Stomach (tissue), 9 donors: Measurements from ENCODE around the gene SPINK5. TPM values are rescaled to one million over a fixed set of nuclear protein-coding genes. Genes with fewer than 3 reads are reported as not detected.

Experiments
- DNase-seq, 2 donors: peaks; one replicate each; pipeline versions ENCODE4 v3.0.0 to v3.0.0-alpha.2; 2013 to 2019
- H3K27ac ChIP-seq, 5 donors: fragments of 200-600 bp in 4 of 5; sonication (generic) in 4 of 5; one replicate each; pipeline ENCODE4 v1.5.1; 2013 to 2019; ENCODE audit warnings: mild to moderate bottlenecking in 1 of 5, moderate library complexity in 1 of 5
- H3K27me3 ChIP-seq, 3 donors: fragments of 200-600 bp; sonication (generic); one replicate each; pipeline ENCODE4 v1.5.1; 2017 to 2019; ENCODE audit warnings: mixed run types in 1 of 3
- H3K36me3 ChIP-seq, 4 donors: fragments of 200-600 bp; sonication (generic); 1 replicate in 3 of 4; 2 replicates in 1 of 4; pipeline ENCODE4 v1.5.1; 2016 to 2019
- H3K4me1 ChIP-seq, 4 donors: fragments of 200-600 bp; sonication (generic); one replicate each; pipeline ENCODE4 v1.5.1; 2016 to 2019
- H3K4me3 ChIP-seq, 4 donors: fragments of 200-600 bp; sonication (generic) in 3 of 4; one replicate each; pipeline ENCODE4 v1.5.1; 2016 to 2019; ENCODE audit warnings: mild to moderate bottlenecking in 1 of 4
- H3K9me3 ChIP-seq, 4 donors: fragments of 200-600 bp; sonication (generic); one replicate each; pipeline ENCODE4 v1.5.1; 2016 to 2019
- CTCF ChIP-seq, 7 experiments: fragments of 450-650 bp in 4 of 7; fragments of 200-600 bp in 3 of 7; sonication (generic) in 3 of 7; IDR thresholded peaks; one replicate each; pipeline ENCODE4 v1.5.1; 2016 to 2019; ENCODE audit warnings: antibody characterized with exemption in 7 of 7, control low read depth in 2 of 7, mild to moderate bottlenecking in 1 of 7
- EP300 ChIP-seq: sonication (generic); formaldehyde crosslinking; IDR thresholded peaks from one replicate; pipeline ENCODE4 v1.6.1; 2017; ENCODE audit warnings: antibody characterized with exemption
- POLR2A ChIP-seq, 4 donors: fragments of 450-650 bp; IDR thresholded peaks; one replicate each; pipeline ENCODE4 v1.6.1; 2016; ENCODE audit warnings: antibody characterized with exemption in 4 of 4, control low read depth in 2 of 4, mild to moderate bottlenecking in 1 of 4, moderate library complexity in 1 of 4
- POLR2AphosphoS5 ChIP-seq, 3 donors: sonication (generic); formaldehyde crosslinking; IDR thresholded peaks; one replicate each; pipeline ENCODE4 v1.6.1; 2016; ENCODE audit warnings: antibody characterized with exemption in 3 of 3
- WGBS, 5 donors: extraction: QIAGEN DNeasy Blood & Tissue Kit in 3 of 5; methylation state at CpG; one replicate each; pipeline versions ENCODE4 v1.1.5 to v1.1.7; 2013 to 2018; 5-methylcytosine and 5-hydroxymethylcytosine counted together
- intact Hi-C: fragments of 100-400 bp; cut with DNase I; formaldehyde crosslinking; loops from one replicate; pipeline ENCODE4 v1.15.1; 2023; ENCODE audit warnings: low total_unique reads
- polyA plus RNA-seq, 3 donors: library from polyadenylated mRNA; stranded (reverse); fragments of 200-250 nt; gene quantifications; one replicate each; pipeline ENCODE4 v1.2.3, GENCODE V29; 2013
- total RNA-seq, 5 donors: library from RNA; depleted of rRNA; stranded (reverse); fragments of >200 nt; gene quantifications; one replicate each; pipeline versions ENCODE4 v1.1.0 to v1.2.3, GENCODE V29; 2014 to 2016
- donor health status: healthy with polysubstance abuse.
- donor health status: Bipolar disorder and iron deficiency.
- donor health status: healthy.

Gene SPINK5
- total and polyA plus RNA-seq, 8 donors = 0.45 to 117 (median 2.3) TPM; not detected in 1

DNA sequence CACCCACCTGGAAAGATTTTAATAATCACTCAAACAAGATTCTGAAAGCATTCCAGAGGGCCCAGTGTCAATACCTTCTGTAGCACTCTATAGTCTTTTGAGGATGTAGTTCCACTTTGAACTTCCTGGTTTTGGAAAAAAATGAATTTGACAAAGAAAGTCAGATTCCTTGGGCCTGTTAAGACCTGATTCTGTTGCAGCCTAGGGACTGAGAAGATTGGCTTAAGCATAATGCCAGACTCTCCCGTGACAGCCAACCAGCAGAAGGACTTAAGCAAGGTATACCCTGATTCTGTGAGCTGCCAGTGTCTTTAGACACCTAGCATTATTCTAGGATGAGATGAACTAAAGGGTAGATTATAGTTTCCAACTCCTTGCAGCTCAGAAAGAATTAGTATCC, 6.8 kb downstream of the SPINK5 start:
- no peaks in the 10 kb centered on the region for H3K27me3 ChIP-seq
- no peak for DNase-seq
- TF ChIP-seq POLR2A (IDR thresholded peaks at IDR 0.05) = no peak
- TF ChIP-seq POLR2AphosphoS5 (IDR thresholded peaks at IDR 0.05) = no peak
- no peak for TF ChIP-seq CTCF (IDR thresholded peaks at IDR 0.05)
- TF ChIP-seq EP300 = no peak
- intact Hi-C loops = no loop called here
- H3K36me3 ChIP-seq = no peaks in the 10 kb centered on the region
- H3K9me3 ChIP-seq = no peaks in the 10 kb centered on the region
- no peak overlapping the region for H3K4me3 ChIP-seq
- H3K27ac ChIP-seq = no peak overlapping the region
- WGBS, 5 donors = 74 to 89% (median 85%) methylated on average over 1 of the region's 1 CpG
- no peaks in the 10 kb centered on the region for H3K4me1 ChIP-seq

DNA sequence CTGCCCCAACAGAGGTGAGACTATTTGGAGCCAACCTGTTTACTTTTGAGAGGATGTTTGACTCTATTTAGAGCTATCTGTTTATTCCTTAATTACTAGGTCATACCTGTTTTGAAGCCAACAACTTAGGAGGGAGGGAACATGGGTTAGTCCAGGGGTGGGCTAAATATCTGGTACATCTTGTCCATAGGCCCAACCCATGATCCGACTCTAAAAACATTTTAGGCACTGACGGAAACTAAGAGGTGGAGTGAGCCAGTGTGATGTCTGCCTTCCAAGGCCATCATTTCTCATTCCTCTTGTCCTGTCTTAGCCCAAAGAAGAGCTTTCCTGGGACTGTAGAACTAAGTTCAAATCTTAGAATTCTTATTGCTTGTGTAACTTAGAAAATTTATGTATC, 8.4 kb downstream of the SPINK5 start:
- Histone ChIP-seq H3K4me3 (no peak overlapping the region), H3K36me3 (no peaks in the 10 kb centered on the region), H3K27me3 (no peaks in the 10 kb centered on the region), H3K9me3 (peaks cover 0 to 6% (median 0%) of the 10 kb centered on the region in 4 donors), H3K27ac (no peak overlapping the region), H3K4me1 (no peaks in the 10 kb centered on the region)
- DNase-seq = no peak
- intact Hi-C loops = no loop called here
- TF ChIP-seq POLR2AphosphoS5 (IDR thresholded peaks at IDR 0.05) = no peak
- no peak for TF ChIP-seq EP300
- TF ChIP-seq CTCF (IDR thresholded peaks at IDR 0.05) = no peak
- TF ChIP-seq POLR2A (IDR thresholded peaks at IDR 0.05) = no peak
- 86 to 94% (median 89%) methylated on average over 2 of the region's 2 CpGs for WGBS, 5 donors

DNA sequence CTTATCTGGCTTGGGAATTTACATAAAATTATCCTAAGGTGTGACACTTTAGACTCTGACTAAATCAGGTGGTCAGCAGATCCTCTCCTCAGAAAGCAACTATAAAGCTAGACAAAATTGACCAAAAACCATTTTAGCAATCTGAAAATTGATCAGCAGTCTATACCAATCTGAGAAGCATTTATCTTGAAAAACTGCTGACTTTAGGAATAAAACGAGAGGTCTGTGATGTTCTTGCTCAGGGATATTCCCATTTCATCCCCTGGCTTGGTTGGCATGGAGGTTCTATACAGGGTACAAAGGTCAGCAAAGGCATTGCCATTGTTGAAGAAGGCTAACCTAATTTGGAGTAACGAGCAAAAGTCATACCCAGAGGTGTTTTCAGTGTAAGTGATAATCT, 11.7 kb downstream of the SPINK5 start:
- Histone ChIP-seq H3K36me3 (no peaks in the 10 kb centered on the region), H3K4me1 (no peaks in the 10 kb centered on the region), H3K27ac (no peak overlapping the region), H3K9me3 (peaks cover 0 to 6% (median 0%) of the 10 kb centered on the region in 4 donors), H3K4me3 (no peak overlapping the region), H3K27me3 (no peaks in the 10 kb centered on the region)
- TF ChIP-seq CTCF (IDR thresholded peaks at IDR 0.05) (no peak), POLR2AphosphoS5 (IDR thresholded peaks at IDR 0.05) (no peak), EP300 (no peak), POLR2A (IDR thresholded peaks at IDR 0.05) (no peak)
- no peak for DNase-seq
- intact Hi-C loops = no loop called here
- WGBS, 5 donors = 83 to 91% (median 85%) methylated on average over 2 of the region's 2 CpGs

- H3K4me1 ChIP-seq = no peaks in the 10 kb centered on the region
- no peak for TF ChIP-seq POLR2A (IDR thresholded peaks at IDR 0.05)
- TF ChIP-seq EP300 = no peak
- no peak for TF ChIP-seq POLR2AphosphoS5 (IDR thresholded peaks at IDR 0.05)
- no peak for TF ChIP-seq CTCF (IDR thresholded peaks at IDR 0.05)
- WGBS, 5 donors = 83 to 95% (median 84%) methylated on average over 1 of the region's 1 CpG
- H3K36me3 ChIP-seq = no peaks in the 10 kb centered on the region
- H3K27me3 ChIP-seq = no peaks in the 10 kb centered on the region
- peaks cover 0 to 3% (median 0%) of the 10 kb centered on the region in 4 donors for H3K9me3 ChIP-seq
- no peak overlapping the region for H3K27ac ChIP-seq
- DNase-seq = no peak
- intact Hi-C loops = no loop called here
- no peak overlapping the region for H3K4me3 ChIP-seq
Measured at GRCh38 chr5:148083203-148083602, 19.4 kb downstream of the SPINK5 start.
